Measurements from ENCODE around the gene C4BPA. TPM values are rescaled to one million over a fixed set of nuclear protein-coding genes. Genes with fewer than 3 reads are reported as not detected.

Gene C4BPA
- total and polyA plus RNA-seq, 8 donors, result 1.4 to 15.4 (median 7.9) TPM

DNA sequence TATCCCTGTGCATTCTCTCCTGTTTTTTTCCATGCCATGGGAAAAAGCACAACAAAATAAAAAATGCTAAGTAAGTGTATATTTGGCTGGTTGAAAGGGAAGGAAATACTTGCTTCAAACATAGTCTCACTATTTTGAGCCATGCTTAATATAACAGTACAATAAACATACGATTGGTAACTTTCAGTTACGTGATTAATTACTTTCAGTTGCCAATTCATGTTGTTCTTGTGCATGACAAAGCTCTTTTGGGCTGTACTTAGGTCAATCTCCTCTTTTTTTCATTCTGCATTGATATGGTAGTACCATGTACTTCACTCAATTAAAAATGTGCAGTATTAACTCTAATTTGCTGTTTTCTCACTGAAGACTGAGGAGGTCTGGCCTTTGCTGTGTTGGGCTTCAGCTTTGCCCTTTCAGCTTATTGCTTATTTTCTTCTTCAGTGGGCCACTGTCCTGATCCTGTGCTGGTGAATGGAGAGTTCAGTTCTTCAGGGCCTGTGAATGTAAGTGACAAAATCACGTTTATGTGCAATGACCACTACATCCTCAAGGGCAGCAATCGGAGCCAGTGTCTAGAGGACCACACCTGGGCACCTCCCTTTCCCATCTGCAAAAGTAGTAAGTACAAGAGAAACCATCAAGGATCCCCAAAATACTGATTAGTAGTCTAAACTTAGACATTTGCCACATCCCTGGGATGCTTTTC lies 12.7 kb upstream of the C4BPA start:
- Histone ChIP-seq H3K4me1 (peaks cover 9 to 29% (median 15%) of the 10 kb centered on the region in 3 donors), H3K4me3 (no peak overlapping the region), H3K27ac (no peak overlapping the region), H3K9me3 (no peaks in the 10 kb centered on the region), H3K36me3 (no peaks in the 10 kb centered on the region), H3K27me3 (no peaks in the 10 kb centered on the region)
- WGBS, 2 donors, result 73 to 82% methylated on average over 4 of the region's 4 CpGs
- FAIRE-seq, result no peak
- intact Hi-C loops (cut with DNase I), result no loop called here
- ATAC-seq, result no peak
- TF ChIP-seq, protein P1, sequence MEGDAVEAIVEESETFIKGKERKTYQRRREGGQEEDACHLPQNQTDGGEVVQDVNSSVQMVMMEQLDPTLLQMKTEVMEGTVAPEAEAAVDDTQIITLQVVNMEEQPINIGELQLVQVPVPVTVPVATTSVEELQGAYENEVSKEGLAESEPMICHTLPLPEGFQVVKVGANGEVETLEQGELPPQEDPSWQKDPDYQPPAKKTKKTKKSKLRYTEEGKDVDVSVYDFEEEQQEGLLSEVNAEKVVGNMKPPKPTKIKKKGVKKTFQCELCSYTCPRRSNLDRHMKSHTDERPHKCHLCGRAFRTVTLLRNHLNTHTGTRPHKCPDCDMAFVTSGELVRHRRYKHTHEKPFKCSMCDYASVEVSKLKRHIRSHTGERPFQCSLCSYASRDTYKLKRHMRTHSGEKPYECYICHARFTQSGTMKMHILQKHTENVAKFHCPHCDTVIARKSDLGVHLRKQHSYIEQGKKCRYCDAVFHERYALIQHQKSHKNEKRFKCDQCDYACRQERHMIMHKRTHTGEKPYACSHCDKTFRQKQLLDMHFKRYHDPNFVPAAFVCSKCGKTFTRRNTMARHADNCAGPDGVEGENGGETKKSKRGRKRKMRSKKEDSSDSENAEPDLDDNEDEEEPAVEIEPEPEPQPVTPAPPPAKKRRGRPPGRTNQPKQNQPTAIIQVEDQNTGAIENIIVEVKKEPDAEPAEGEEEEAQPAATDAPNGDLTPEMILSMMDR (IDR thresholded peaks at IDR 0.05), result no peak
- no peak for DNase-seq

DNA sequence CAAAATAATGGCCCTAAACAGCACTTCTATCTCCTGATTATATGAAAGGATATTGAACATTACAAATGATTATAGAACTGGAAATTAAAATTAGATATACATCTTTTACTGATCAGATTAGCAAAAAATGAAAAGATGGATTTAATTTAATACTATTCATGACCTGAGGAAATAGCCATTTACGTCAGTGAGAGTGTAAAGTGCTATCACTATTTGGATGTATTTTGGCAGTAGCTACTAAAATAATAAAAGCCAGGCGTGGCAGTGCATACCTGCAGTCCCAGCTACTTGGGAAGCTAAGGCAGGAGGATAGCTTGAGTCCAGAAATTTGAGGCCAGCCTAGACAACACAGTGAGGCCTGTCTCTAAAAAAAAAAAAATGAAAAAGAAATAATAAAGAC lies 10.1 kb upstream of the C4BPA start:
- intact Hi-C loops (cut with DNase I), result no loop called here
- H3K27ac ChIP-seq, result no peak overlapping the region
- H3K9me3 ChIP-seq, result no peaks in the 10 kb centered on the region
- FAIRE-seq, result no peak
- ATAC-seq, result no peak
- 67 to 76% methylated on average over 2 of the region's 2 CpGs for WGBS, 2 donors
- no peaks in the 10 kb centered on the region for H3K36me3 ChIP-seq
- TF ChIP-seq, protein P1 (IDR thresholded peaks at IDR 0.05), result no peak
- no peak overlapping the region for H3K4me3 ChIP-seq
- H3K27me3 ChIP-seq, result no peaks in the 10 kb centered on the region
- DNase-seq, result no peak
- H3K4me1 ChIP-seq, result peaks cover under 1 to 17% (median 8%) of the 10 kb centered on the region in 3 donors

DNA sequence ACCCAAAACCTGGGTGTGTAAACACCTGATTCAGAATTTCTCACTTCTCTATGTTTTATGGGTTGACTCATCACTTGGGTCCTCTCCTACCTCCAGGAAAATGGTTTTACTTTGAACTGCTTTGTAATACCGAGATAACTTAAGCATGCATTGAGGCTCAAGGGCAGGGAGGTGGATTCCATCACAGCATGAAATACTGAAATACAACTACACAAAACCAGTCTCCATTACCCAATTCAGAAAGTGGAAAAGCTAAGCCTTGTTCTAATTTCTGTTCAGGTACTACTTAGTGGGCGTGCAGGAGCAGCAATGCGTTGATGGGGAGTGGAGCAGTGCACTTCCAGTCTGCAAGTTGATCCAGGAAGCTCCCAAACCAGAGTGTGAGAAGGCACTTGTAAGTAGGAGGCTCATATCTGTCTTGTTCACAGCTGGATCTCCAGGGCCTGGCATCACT lies 6.1 kb upstream of the C4BPA start:
- H3K4me1 ChIP-seq, result no peaks in the 10 kb centered on the region

DNA sequence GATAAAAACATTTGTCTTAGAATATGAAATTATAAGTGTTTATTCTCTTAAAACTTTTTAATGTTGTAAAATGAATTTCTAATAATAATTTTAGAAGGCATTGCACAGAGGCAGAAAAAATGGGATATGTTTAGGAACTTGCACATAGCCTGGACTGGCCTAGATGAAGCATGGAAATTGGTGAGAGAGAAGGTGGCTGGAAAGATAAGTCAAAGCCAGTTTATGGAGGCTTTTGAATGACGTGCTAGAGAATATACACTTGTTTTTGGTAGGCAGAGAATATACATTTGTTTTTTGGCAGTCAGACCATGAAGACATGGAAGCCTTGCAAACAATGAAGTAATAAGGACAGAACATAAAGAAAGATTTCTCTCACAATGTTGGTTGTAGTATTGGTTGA lies 2.3 kb upstream of the C4BPA start:
- Histone ChIP-seq H3K27ac (no peak overlapping the region), H3K36me3 (no peaks in the 10 kb centered on the region), H3K9me3 (no peaks in the 10 kb centered on the region), H3K4me3 (no peak overlapping the region), H3K27me3 (no peaks in the 10 kb centered on the region), H3K4me1 (peaks cover 0 to 9% (median 0%) of the 10 kb centered on the region in 3 donors)
- ATAC-seq (no peak), DNase-seq (no peak), FAIRE-seq (no peak)
- WGBS, 2 donors, result 71 to 93% methylated on average over 1 of the region's 1 CpG
- intact Hi-C loops (cut with DNase I), result no loop called here
- TF ChIP-seq, protein P1 (IDR thresholded peaks at IDR 0.05), result no peak

More for the DNA sequence above, 6.1 kb upstream of the C4BPA start:
- Histone ChIP-seq H3K36me3 (no peaks in the 10 kb centered on the region), H3K9me3 (no peaks in the 10 kb centered on the region), H3K27me3 (no peaks in the 10 kb centered on the region), H3K4me3 (no peak overlapping the region), H3K27ac (no peak overlapping the region)
- 94 to 95% methylated on average over 3 of the region's 3 CpGs for WGBS, 2 donors
- ATAC-seq (no peak), DNase-seq (no peak), FAIRE-seq (no peak)
- TF ChIP-seq, protein P1 (IDR thresholded peaks at IDR 0.05), result no peak
- intact Hi-C loops (cut with DNase I), result no loop called here

- Histone ChIP-seq H3K4me3 (no peak overlapping the region), H3K36me3 (no peaks in the 10 kb centered on the region), H3K9me3 (no peaks in the 10 kb centered on the region), H3K27me3 (no peaks in the 10 kb centered on the region), H3K4me1 (peaks cover 0 to 9% (median 0%) of the 10 kb centered on the region in 3 donors), H3K27ac (no peak overlapping the region)
- intact Hi-C loops (cut with DNase I), result no loop called here
- 75 to 88% methylated on average over 5 of the region's 5 CpGs for WGBS, 2 donors
- ATAC-seq (no peak), FAIRE-seq (no peak), DNase-seq (no peak)
- TF ChIP-seq, protein P1 (IDR thresholded peaks at IDR 0.05), result no peak
Observed at GRCh38 chr1:207102146-207102545, 1.9 kb upstream of the C4BPA start.

Data from pancreas (tissue), 10 donors.